ENCODE results near the gene OGFRL1. TPM values are rescaled to one million over a fixed set of nuclear protein-coding genes. Genes with fewer than 3 reads are reported as not detected.

OGFRL1 gene
- total RNA-seq, 4 donors from 2014 or later, result 9.0 to 35.6 (median 19.4) TPM

DNA sequence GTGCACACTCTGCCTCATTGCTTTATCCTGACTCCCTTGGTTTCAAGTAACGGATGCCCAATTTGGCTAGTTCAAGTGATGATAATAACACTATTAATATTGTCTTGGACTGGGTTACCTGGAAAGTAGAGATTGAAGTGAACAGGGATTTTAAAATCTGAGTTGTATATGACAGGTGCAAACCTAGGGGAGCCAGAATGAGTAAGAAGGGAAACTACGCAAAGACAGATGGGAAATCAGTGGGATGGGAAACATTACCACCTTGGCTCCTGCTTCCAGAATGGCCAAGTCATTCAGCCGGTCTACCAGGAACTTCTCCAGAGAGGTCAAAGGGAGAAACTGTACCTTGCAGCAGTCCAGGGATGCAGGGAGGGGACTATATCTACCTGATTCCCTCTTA lies 41.9 kb downstream of the OGFRL1 start:
- TF ChIP-seq CTCF (IDR thresholded peaks at IDR 0.05), result no peak
- TF ChIP-seq POLR2A (IDR thresholded peaks at IDR 0.05), result no peak
- no peak for DNase-seq
- no peaks in the 10 kb centered on the region for H3K9me3 ChIP-seq
- no peak overlapping the region for H3K27ac ChIP-seq
- intact Hi-C loops (cut with DNase I; ENCODE audit: low total_unique reads), result no loop called here
- no peaks in the 10 kb centered on the region for H3K27me3 ChIP-seq
- no peaks in the 10 kb centered on the region for H3K4me1 ChIP-seq
- H3K4me3 ChIP-seq, result no peak overlapping the region
- H3K36me3 ChIP-seq, result no peaks in the 10 kb centered on the region

GRCh38 chr6:71332012-71332411 lies 43.4 kb downstream of the OGFRL1 start:
- no peak for DNase-seq
- Histone ChIP-seq H3K4me1 (no peaks in the 10 kb centered on the region), H3K4me3 (no peak overlapping the region), H3K27ac (no peak overlapping the region), H3K36me3 (no peaks in the 10 kb centered on the region), H3K9me3 (no peaks in the 10 kb centered on the region), H3K27me3 (no peaks in the 10 kb centered on the region)
- intact Hi-C loops (cut with DNase I; ENCODE audit: low total_unique reads), result no loop called here
- TF ChIP-seq CTCF (IDR thresholded peaks at IDR 0.05) (no peak), POLR2A (IDR thresholded peaks at IDR 0.05) (no peak)

GRCh38 chr6:71333050-71333449 lies 44.4 kb downstream of the OGFRL1 start:
- TF ChIP-seq POLR2A (IDR thresholded peaks at IDR 0.05) (no peak), CTCF (IDR thresholded peaks at IDR 0.05) (no peak)
- H3K9me3 ChIP-seq, result no peaks in the 10 kb centered on the region
- H3K36me3 ChIP-seq, result no peaks in the 10 kb centered on the region
- no peaks in the 10 kb centered on the region for H3K4me1 ChIP-seq
- no peak overlapping the region for H3K27ac ChIP-seq
- H3K4me3 ChIP-seq, result no peak overlapping the region
- DNase-seq, result no peak
- intact Hi-C loops (cut with DNase I; ENCODE audit: low total_unique reads), result no loop called here
- H3K27me3 ChIP-seq, result no peaks in the 10 kb centered on the region

- intact Hi-C loops (cut with DNase I; ENCODE audit: low total_unique reads), result no loop called here
- no peaks in the 10 kb centered on the region for H3K27me3 ChIP-seq
- TF ChIP-seq CTCF (IDR thresholded peaks at IDR 0.05), result no peak
- TF ChIP-seq POLR2A (IDR thresholded peaks at IDR 0.05), result no peak
These were observed 45.1 kb downstream of the OGFRL1 start for GRCh38 chr6:71333697-71334096.

GRCh38 chr6:71334768-71335167 lies 46.2 kb downstream of the OGFRL1 start:
- Histone ChIP-seq H3K4me1 (no peaks in the 10 kb centered on the region), H3K27ac (no peak overlapping the region), H3K36me3 (no peaks in the 10 kb centered on the region), H3K9me3 (no peaks in the 10 kb centered on the region), H3K27me3 (no peaks in the 10 kb centered on the region), H3K4me3 (no peak overlapping the region)
- TF ChIP-seq CTCF (IDR thresholded peaks at IDR 0.05), result no peak
- TF ChIP-seq POLR2A (IDR thresholded peaks at IDR 0.05), result no peak
- intact Hi-C loops (cut with DNase I; ENCODE audit: low total_unique reads), result no loop called here
- no peak for DNase-seq

More at GRCh38 chr6:71333697-71334096, 45.1 kb downstream of the OGFRL1 start:
- Histone ChIP-seq H3K27ac (no peak overlapping the region), H3K36me3 (no peaks in the 10 kb centered on the region), H3K4me1 (no peaks in the 10 kb centered on the region), H3K9me3 (no peaks in the 10 kb centered on the region), H3K4me3 (no peak overlapping the region)
- DNase-seq, result no peak
